Ascending aorta (tissue), 2 donors: ENCODE data around the gene F2. TPM values are rescaled to one million over a fixed set of nuclear protein-coding genes. Genes with fewer than 3 reads are reported as not detected.

Source experiments
- DNase-seq, 2 donors: peaks; one replicate each; pipeline ENCODE4 v3.0.0-alpha.2; 2019; ENCODE audit warnings: low spot score in 2 of 2
- H3K27ac ChIP-seq, 2 donors: fragments of 200-600 bp; sonication (generic); one replicate each; pipeline ENCODE4 v1.5.1; 2016 to 2017; ENCODE audit warnings: mild to moderate bottlenecking in 1 of 2
- H3K27me3 ChIP-seq: fragments of 200-600 bp; sonication (generic); one replicate; pipeline ENCODE4 v1.5.1; 2017
- H3K36me3 ChIP-seq, 2 donors: fragments of 200-600 bp; sonication (generic); one replicate each; pipeline ENCODE4 v1.5.1; 2016
- H3K4me1 ChIP-seq, 2 donors: fragments of 200-600 bp; sonication (generic); one replicate each; pipeline ENCODE4 v1.5.1; 2016 to 2017; ENCODE audit warnings: mild to moderate bottlenecking in 1 of 2
- H3K4me3 ChIP-seq, 2 donors: fragments of 200-600 bp; sonication (generic); one replicate each; pipeline ENCODE4 v1.5.1; 2016 to 2017; ENCODE audit warnings: mild to moderate bottlenecking in 1 of 2
- H3K9me3 ChIP-seq, 2 donors: fragments of 200-600 bp; sonication (generic); one replicate each; pipeline ENCODE4 v1.5.1; 2016
- intact Hi-C: fragments of 100-400 bp; cut with DNase I; formaldehyde crosslinking; loops from one replicate; pipeline ENCODE4 v1.15.1; 2023
- total RNA-seq: library from RNA; depleted of rRNA; stranded (reverse); fragments of >200 nt; gene quantifications from one replicate; pipeline ENCODE4 v1.1.0, GENCODE V29; 2016
- TF ChIP-seq, protein P1 (sequence below), 3 experiments: fragments of 200-600 bp in 2 of 3; fragments of 450-650 bp in 1 of 3; sonication (generic) in 2 of 3; IDR thresholded peaks; one replicate each; pipeline ENCODE4 v1.5.1; 2016 to 2019; ENCODE audit warnings: antibody characterized with exemption in 3 of 3, mild to moderate bottlenecking in 1 of 3, moderate library complexity in 1 of 3

Gene F2
- total RNA-seq, 1 donor from 2014 or later, result 2.6 TPM

DNA sequence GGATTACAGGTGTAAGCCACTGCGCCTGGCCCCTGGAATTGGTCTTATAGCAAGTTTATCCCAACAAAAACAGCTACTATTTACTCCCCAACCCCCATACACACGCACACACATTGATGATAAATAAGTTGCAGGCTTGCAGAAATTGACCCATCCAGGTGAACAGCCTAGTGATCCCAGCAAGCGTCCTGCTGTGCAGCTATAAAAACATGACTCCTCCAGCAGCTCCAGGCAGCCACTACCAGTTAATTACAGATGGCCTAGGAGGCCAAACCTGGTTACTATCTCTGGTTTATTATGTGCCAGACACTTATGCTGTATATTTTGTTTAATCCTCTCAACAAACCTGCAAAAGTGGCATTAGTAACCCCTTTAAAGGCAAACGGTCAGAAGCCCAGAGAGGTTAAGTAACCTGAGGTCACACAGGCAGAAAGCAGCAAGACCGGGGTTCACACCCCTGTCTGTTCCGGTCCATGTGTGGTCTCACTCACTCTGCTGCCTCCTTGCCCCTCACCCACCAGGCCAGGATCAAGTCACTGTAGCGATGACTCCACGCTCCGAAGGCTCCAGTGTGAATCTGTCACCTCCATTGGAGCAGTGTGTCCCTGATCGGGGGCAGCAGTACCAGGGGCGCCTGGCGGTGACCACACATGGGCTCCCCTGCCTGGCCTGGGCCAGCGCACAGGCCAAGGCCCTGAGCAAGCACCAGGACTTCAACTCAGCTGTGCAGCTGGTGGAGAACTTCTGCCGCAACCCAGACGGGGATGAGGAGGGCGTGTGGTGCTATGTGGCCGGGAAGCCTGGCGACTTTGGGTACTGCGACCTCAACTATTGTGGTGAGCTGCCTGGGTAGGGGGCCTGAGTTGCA is 6.6 kb downstream of the F2 start:
- no peak for DNase-seq
- no peak overlapping the region for H3K4me3 ChIP-seq
- H3K36me3 ChIP-seq, result no peaks in the 10 kb centered on the region
- no peaks in the 10 kb centered on the region for H3K9me3 ChIP-seq
- no peak overlapping the region for H3K27ac ChIP-seq
- intact Hi-C loops, result no loop called here
- no peaks in the 10 kb centered on the region for H3K4me1 ChIP-seq
- TF ChIP-seq, protein P1, sequence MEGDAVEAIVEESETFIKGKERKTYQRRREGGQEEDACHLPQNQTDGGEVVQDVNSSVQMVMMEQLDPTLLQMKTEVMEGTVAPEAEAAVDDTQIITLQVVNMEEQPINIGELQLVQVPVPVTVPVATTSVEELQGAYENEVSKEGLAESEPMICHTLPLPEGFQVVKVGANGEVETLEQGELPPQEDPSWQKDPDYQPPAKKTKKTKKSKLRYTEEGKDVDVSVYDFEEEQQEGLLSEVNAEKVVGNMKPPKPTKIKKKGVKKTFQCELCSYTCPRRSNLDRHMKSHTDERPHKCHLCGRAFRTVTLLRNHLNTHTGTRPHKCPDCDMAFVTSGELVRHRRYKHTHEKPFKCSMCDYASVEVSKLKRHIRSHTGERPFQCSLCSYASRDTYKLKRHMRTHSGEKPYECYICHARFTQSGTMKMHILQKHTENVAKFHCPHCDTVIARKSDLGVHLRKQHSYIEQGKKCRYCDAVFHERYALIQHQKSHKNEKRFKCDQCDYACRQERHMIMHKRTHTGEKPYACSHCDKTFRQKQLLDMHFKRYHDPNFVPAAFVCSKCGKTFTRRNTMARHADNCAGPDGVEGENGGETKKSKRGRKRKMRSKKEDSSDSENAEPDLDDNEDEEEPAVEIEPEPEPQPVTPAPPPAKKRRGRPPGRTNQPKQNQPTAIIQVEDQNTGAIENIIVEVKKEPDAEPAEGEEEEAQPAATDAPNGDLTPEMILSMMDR (IDR thresholded peaks at IDR 0.05), result no peak
- H3K27me3 ChIP-seq, result no peaks in the 10 kb centered on the region

DNA sequence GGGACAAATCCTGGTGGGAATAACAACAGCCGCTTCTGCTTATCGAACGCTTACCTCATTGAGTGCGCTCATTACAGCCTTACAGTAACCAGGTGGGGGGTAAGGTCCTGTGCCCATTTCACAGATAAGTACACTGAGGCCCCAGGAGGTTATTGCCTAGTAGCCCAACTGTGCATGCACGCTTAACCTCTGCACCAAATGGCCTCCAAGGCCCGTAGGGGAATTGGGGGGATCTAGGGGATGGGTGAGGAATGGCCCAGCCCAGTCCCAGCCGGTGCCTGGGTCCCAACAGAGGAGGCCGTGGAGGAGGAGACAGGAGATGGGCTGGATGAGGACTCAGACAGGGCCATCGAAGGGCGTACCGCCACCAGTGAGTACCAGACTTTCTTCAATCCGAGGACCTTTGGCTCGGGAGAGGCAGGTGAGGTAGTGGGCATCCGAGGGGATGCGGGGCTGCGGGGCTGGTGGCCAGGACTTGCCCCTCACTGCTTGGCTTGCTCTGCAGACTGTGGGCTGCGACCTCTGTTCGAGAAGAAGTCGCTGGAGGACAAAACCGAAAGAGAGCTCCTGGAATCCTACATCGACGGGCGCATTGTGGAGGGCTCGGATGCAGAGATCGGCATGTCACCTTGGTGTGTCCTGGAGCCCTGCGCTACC is 7.3 kb downstream of the F2 start:
- no peaks in the 10 kb centered on the region for H3K9me3 ChIP-seq
- H3K36me3 ChIP-seq, result no peaks in the 10 kb centered on the region
- H3K4me3 ChIP-seq, result no peak overlapping the region
- intact Hi-C loops, result no loop called here
- no peaks in the 10 kb centered on the region for H3K27me3 ChIP-seq
- H3K4me1 ChIP-seq, result no peaks in the 10 kb centered on the region
- TF ChIP-seq, protein P1 (IDR thresholded peaks at IDR 0.05), result no peak
- H3K27ac ChIP-seq, result no peak overlapping the region
- DNase-seq, result no peak

DNA sequence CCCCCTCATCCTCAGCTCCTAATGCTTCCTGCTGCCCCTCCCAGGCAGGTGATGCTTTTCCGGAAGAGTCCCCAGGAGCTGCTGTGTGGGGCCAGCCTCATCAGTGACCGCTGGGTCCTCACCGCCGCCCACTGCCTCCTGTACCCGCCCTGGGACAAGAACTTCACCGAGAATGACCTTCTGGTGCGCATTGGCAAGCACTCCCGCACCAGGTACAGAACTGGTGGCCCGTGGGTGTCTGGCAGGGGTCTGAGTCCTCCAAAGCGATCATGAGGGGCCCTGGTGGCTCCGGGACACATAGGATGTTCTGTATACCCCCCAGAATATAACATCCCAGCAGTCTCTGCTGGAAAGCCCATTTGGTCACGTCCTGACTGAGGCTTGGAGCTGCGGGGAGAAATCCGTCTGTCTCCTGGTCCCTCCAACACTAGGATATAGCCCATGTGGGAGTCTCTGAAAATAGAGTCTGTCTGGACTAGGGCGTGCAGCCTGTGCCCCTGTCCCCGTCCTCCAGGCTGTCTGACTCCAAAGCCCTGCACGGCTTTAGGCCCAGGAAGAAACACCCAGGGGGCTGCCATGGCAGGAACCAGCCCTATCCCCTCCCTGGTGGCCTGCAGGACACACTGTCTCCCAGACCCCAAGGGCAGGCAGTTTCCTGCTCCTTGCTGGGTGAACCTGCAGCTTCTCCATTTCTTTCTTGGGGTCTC is 9.1 kb downstream of the F2 start:
- H3K4me3 ChIP-seq, result no peak overlapping the region
- TF ChIP-seq, protein P1 (IDR thresholded peaks at IDR 0.05), result no peak
- no peak for DNase-seq
- no peak overlapping the region for H3K27ac ChIP-seq
- no peaks in the 10 kb centered on the region for H3K27me3 ChIP-seq
- H3K4me1 ChIP-seq, result no peaks in the 10 kb centered on the region
- no peaks in the 10 kb centered on the region for H3K36me3 ChIP-seq
- no peaks in the 10 kb centered on the region for H3K9me3 ChIP-seq
- intact Hi-C loops, result no loop called here

DNA sequence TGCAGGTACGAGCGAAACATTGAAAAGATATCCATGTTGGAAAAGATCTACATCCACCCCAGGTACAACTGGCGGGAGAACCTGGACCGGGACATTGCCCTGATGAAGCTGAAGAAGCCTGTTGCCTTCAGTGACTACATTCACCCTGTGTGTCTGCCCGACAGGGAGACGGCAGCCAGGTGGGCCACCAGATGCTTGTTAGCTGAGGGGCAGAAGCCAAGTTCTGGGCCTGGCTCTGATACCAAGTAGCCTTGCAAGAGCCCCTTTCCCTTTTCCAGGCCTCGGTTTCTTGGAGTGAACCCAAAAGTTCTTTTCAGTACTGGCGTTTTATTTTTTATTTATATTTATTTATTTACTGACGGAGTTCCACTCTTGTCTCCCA is 9.6 kb downstream of the F2 start:
- no peaks in the 10 kb centered on the region for H3K27me3 ChIP-seq
- intact Hi-C loops, result no loop called here
- TF ChIP-seq, protein P1 (IDR thresholded peaks at IDR 0.05), result no peak
- no peak overlapping the region for H3K4me3 ChIP-seq
- no peaks in the 10 kb centered on the region for H3K4me1 ChIP-seq
- H3K36me3 ChIP-seq, result no peaks in the 10 kb centered on the region
- no peak for DNase-seq
- H3K9me3 ChIP-seq, result no peaks in the 10 kb centered on the region
- H3K27ac ChIP-seq, result no peak overlapping the region

- no peaks in the 10 kb centered on the region for H3K9me3 ChIP-seq
- no peaks in the 10 kb centered on the region for H3K4me1 ChIP-seq
- intact Hi-C loops, result no loop called here
- no peak overlapping the region for H3K27ac ChIP-seq
- no peaks in the 10 kb centered on the region for H3K36me3 ChIP-seq
- no peak overlapping the region for H3K4me3 ChIP-seq
- no peak for DNase-seq
- TF ChIP-seq, protein P1 (IDR thresholded peaks at IDR 0.05), result no peak
- H3K27me3 ChIP-seq, result no peaks in the 10 kb centered on the region
These were observed 10.4 kb downstream of the F2 start for GRCh38 chr11:46729110-46730027.
